Coronary artery (tissue), 2 donors: ENCODE measurements around the gene RBM47.
A peak's percentile ranks its signal among the peaks of the same experiment; 100 is the strongest.

Experiments used
- DNase-seq: peaks from one replicate; pipeline ENCODE4 v3.0.0-alpha.2; 2017; ENCODE audit warnings: low spot score
- H3K27ac ChIP-seq, 2 donors: fragments of 200-600 bp; sonication (generic); one replicate each; pipeline ENCODE4 v1.5.1; 2016 to 2019
- H3K4me3 ChIP-seq: fragments of 200-600 bp; sonication (generic); 2 replicates; pipeline ENCODE4 v1.5.1; 2016; ENCODE audit warnings: mild to moderate bottlenecking, moderate library complexity
- CTCF ChIP-seq: fragments of 200-600 bp; sonication (generic); IDR thresholded peaks from one replicate; pipeline ENCODE4 v1.5.1; 2019; ENCODE audit warnings: antibody characterized with exemption

RBM47 gene

GRCh38 chr4:40629401-40630334, at the start of gene RBM47:
Gene RBM47 (minus strand): TSS chr4:40629864. CDS start chr4:40438893, 190,971 bp downstream.
- TF ChIP-seq CTCF: no peak
- DNase-seq: no peak
- Histone ChIP-seq H3K4me3 (peak within 1 kb of the TSS; percentile 72), H3K27ac (peak within 1 kb of the TSS in 1 of 2 donors; percentile 61)

- no peak overlapping the region for H3K4me3 ChIP-seq
- no peak for TF ChIP-seq CTCF
- no peak for DNase-seq
- H3K27ac ChIP-seq: no peak overlapping the region
These were observed 48.8 kb upstream of the RBM47 start for GRCh38 chr4:40678421-40678820.

GRCh38 chr4:40675166-40675565, 45.5 kb upstream of the RBM47 start:
- no peak for TF ChIP-seq CTCF
- H3K4me3 ChIP-seq: no peak overlapping the region
- DNase-seq: no peak
- no peak overlapping the region for H3K27ac ChIP-seq

- TF ChIP-seq CTCF: no peak
- no peak for DNase-seq
- Histone ChIP-seq H3K4me3 (no peak overlapping the region), H3K27ac (peak overlapping the region in 1 of 2 donors; percentile 35)
These were observed 43.2 kb upstream of the RBM47 start for GRCh38 chr4:40672528-40673522.

GRCh38 chr4:40669504-40669903, 39.8 kb upstream of the RBM47 start:
- DNase-seq: no peak
- no peak for TF ChIP-seq CTCF
- H3K4me3 ChIP-seq: no peak overlapping the region

GRCh38 chr4:40665842-40666241, 36.2 kb upstream of the RBM47 start:
- DNase-seq: no peak
- Histone ChIP-seq H3K4me3 (no peak overlapping the region), H3K27ac (no peak overlapping the region)
- no peak for TF ChIP-seq CTCF

More at GRCh38 chr4:40669504-40669903, 39.8 kb upstream of the RBM47 start:
- H3K27ac ChIP-seq: no peak overlapping the region
